Loucy (cell line): Measurements from ENCODE around the gene SCD5.

ENCODE experiments used
- H2AFZ ChIP-seq: fragments of 200-600 bp; sonication (generic); 2 replicates; pipeline ENCODE4 v1.6.0; 2016; ENCODE audit warnings: antibody characterized with exemption, mild to moderate bottlenecking, low read length, moderate library complexity
- H3F3A ChIP-seq: fragments of 200-600 bp; 2 replicates; pipeline ENCODE4 v1.6.0; 2016; ENCODE audit warnings: antibody characterized with exemption, low read depth, mild to moderate bottlenecking
- H3K27me3 ChIP-seq: fragments of 200-600 bp; sonication (generic); 2 replicates; pipeline ENCODE4 v1.6.1; 2014; ENCODE audit warnings: low read length, mild to moderate bottlenecking; ENCODE audit not compliant: insufficient read depth, poor library complexity, severe bottlenecking
- H3K36me3 ChIP-seq: fragments of 200-600 bp; sonication (generic); 2 replicates; pipeline ENCODE4 v1.6.1; 2016; ENCODE audit warnings: low read length; ENCODE audit not compliant: insufficient read depth
- H3K4me1 ChIP-seq: fragments of 200-600 bp; sonication (generic); 2 replicates; pipeline ENCODE4 v1.5.1; 2014; ENCODE audit warnings: low read length, mild to moderate bottlenecking; ENCODE audit not compliant: insufficient read depth, poor library complexity, severe bottlenecking
- H3K4me2 ChIP-seq: fragments of 200-600 bp; sonication (generic); 2 replicates; pipeline ENCODE4 v1.6.0; 2014; ENCODE audit warnings: antibody characterized with exemption, low read length, low read depth, mild to moderate bottlenecking; ENCODE audit not compliant: poor library complexity, severe bottlenecking
- H3K4me3 ChIP-seq: fragments of 200-600 bp; sonication (generic); 2 replicates; pipeline ENCODE4 v1.5.1; 2014; ENCODE audit warnings: low read length, mild to moderate bottlenecking, mixed read lengths; ENCODE audit not compliant: poor library complexity, severe bottlenecking
- H3K79me2 ChIP-seq: fragments of 200-600 bp; sonication (generic); 2 replicates; pipeline ENCODE4 v1.6.1; 2014; ENCODE audit warnings: low read length; ENCODE audit not compliant: insufficient read depth
- H3K9ac ChIP-seq: fragments of 200-600 bp; sonication (generic); 2 replicates; pipeline ENCODE4 v1.6.0; 2014; ENCODE audit warnings: mild to moderate bottlenecking, low read depth, low read length, moderate library complexity; ENCODE audit not compliant: poor library complexity, severe bottlenecking
- H3K9me2 ChIP-seq: fragments of 200-600 bp; sonication (generic); replicated peaks from 2 replicates; pipeline ENCODE4 v1.6.1; 2016; ENCODE audit warnings: low read depth, low read length, mixed read lengths
- H3K9me3 ChIP-seq: fragments of 200-600 bp; sonication (generic); 2 replicates; pipeline ENCODE4 v1.6.1; 2014; ENCODE audit warnings: mild to moderate bottlenecking, antibody characterized with exemption, low read length, low read depth; ENCODE audit not compliant: insufficient read depth
- H4K20me1 ChIP-seq: fragments of 200-600 bp; sonication (generic); 2 replicates; pipeline ENCODE4 v1.6.0; 2014; ENCODE audit warnings: antibody characterized with exemption, low read length, mild to moderate bottlenecking; ENCODE audit not compliant: insufficient read depth, poor library complexity, severe bottlenecking
- CTCF ChIP-seq: fragments of 200-600 bp; sonication (generic); conservative IDR thresholded peaks from 2 replicates; pipeline ENCODE4 v1.5.1; 2014; ENCODE audit warnings: mild to moderate bottlenecking, antibody characterized with exemption, low read length
- EZH2phosphoT487 ChIP-seq: fragments of 200-600 bp; IDR thresholded peaks from 2 replicates; pipeline ENCODE4 v1.6.1; 2018; ENCODE audit warnings: antibody characterized with exemption, mild to moderate bottlenecking, moderate library complexity, borderline replicate concordance

The SCD5 gene

GRCh38 chr4:82680834-82681233 lies 117.8 kb downstream of the SCD5 start:
- TF ChIP-seq CTCF (no peak), EZH2phosphoT487 (no peak)

DNA sequence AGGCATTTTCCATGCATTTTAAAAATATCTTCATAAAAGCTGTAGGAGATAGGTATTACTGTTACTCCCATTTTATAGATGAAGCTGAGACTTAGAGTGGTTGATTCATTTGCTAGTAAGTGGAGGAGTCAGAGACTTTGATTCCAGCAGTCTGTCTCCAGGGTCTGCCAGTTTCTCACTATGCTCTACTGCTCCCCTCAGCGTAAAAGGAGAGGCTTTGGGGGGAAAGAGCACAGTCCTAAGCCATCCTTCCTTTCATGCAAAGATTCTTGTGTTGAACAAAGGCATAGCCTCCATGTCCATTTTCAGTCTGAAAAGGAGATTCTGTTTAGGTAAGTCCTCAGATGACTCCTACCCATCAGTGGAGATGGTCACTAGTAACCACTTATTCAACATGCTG lies 119.1 kb downstream of the SCD5 start:
- no peaks in the 10 kb centered on the region for H3K4me1 ChIP-seq
- no peak overlapping the region for H3K9ac ChIP-seq
- H3K36me3 ChIP-seq: no peaks in the 10 kb centered on the region; the same call in 1 of the 2 replicates
- no peaks in the 10 kb centered on the region for H3K9me2 ChIP-seq
- no peak overlapping the region for H2AFZ ChIP-seq
- TF ChIP-seq CTCF: no peak
- no peaks in the 10 kb centered on the region for H3K79me2 ChIP-seq
- H3K4me3 ChIP-seq: no peak overlapping the region
- H3F3A ChIP-seq: no peaks in the 10 kb centered on the region
- H3K9me3 ChIP-seq: no peaks in the 10 kb centered on the region
- no peak overlapping the region for H3K4me2 ChIP-seq
- no peaks in the 10 kb centered on the region for H3K27me3 ChIP-seq
- no peaks in the 10 kb centered on the region for H4K20me1 ChIP-seq

More at GRCh38 chr4:82680834-82681233, 117.8 kb downstream of the SCD5 start:
- Histone ChIP-seq H3K9me2 (no peaks in the 10 kb centered on the region), H4K20me1 (no peaks in the 10 kb centered on the region), H3K4me3 (no peak overlapping the region), H3F3A (no peaks in the 10 kb centered on the region), H3K36me3 (no peaks in the 10 kb centered on the region; the same call in 1 of the 2 replicates), H3K4me1 (no peaks in the 10 kb centered on the region), H3K27me3 (no peaks in the 10 kb centered on the region), H3K79me2 (no peaks in the 10 kb centered on the region), H3K9me3 (no peaks in the 10 kb centered on the region), H2AFZ (no peak overlapping the region), H3K9ac (no peak overlapping the region), H3K4me2 (no peak overlapping the region)

DNA sequence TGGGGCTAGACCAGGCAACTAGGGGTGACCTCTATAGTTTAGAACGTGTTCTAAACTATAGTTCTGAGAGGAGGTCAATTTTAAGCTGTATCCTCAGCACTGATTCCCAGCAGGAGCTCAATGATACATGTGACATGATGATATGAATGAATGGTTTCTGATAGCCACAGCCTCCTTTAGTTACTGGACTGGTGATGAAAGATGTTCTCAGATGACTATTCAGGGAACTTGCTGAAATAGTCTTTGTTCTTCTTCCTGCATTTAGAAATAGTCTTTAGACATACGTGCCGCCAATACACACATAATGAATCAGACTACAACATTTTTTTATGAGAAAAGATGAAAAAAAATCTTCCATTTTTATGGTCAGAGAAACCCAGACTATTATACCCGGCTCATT lies 120.5 kb downstream of the SCD5 start:
- no peaks in the 10 kb centered on the region for H3F3A ChIP-seq
- no peak overlapping the region for H2AFZ ChIP-seq
- no peaks in the 10 kb centered on the region for H3K9me2 ChIP-seq
- no peak overlapping the region for H3K4me2 ChIP-seq
- no peaks in the 10 kb centered on the region for H3K27me3 ChIP-seq
- TF ChIP-seq CTCF (no peak), EZH2phosphoT487 (no peak)
- H3K9ac ChIP-seq: no peak overlapping the region
- no peaks in the 10 kb centered on the region for H3K79me2 ChIP-seq
- no peaks in the 10 kb centered on the region; the same call in 1 of the 2 replicates for H3K36me3 ChIP-seq
- H3K4me1 ChIP-seq: no peaks in the 10 kb centered on the region
- no peaks in the 10 kb centered on the region for H3K9me3 ChIP-seq
- no peaks in the 10 kb centered on the region for H4K20me1 ChIP-seq
- H3K4me3 ChIP-seq: no peak overlapping the region
